Endothelial cell (in vitro differentiated cells): ENCODE results near the gene RNASEL. TPM values are rescaled to one million over a fixed set of nuclear protein-coding genes. Genes with fewer than 3 reads are reported as not detected.
A peak's percentile ranks its signal among the peaks of the same experiment; 100 is the strongest.

Experiments
- DNase-seq: peaks from one replicate; pipeline ENCODE4 v3.0.0; 2021; ENCODE audit warnings: low spot score
- H3K27ac Mint-ChIP-seq: one replicate; pipeline ENCODE4 v1.8.0; 2021; ENCODE audit warnings: mixed read lengths, inconsistent platforms; ENCODE audit not compliant: unreplicated experiment
- H3K27me3 Mint-ChIP-seq: one replicate; pipeline ENCODE4 v1.8.0; 2021; ENCODE audit warnings: mild to moderate bottlenecking, moderate library complexity, mixed read lengths, inconsistent platforms; ENCODE audit not compliant: unreplicated experiment
- H3K36me3 Mint-ChIP-seq: one replicate; pipeline ENCODE4 v1.8.0; 2021; ENCODE audit warnings: mild to moderate bottlenecking, low read depth, mixed read lengths, inconsistent platforms; ENCODE audit not compliant: unreplicated experiment
- H3K4me1 Mint-ChIP-seq: one replicate; pipeline ENCODE4 v1.8.0; 2021; ENCODE audit warnings: mild to moderate bottlenecking, mixed read lengths, inconsistent platforms; ENCODE audit not compliant: unreplicated experiment
- H3K4me3 Mint-ChIP-seq: one replicate; pipeline ENCODE4 v1.8.0; 2021; ENCODE audit warnings: mild to moderate bottlenecking, mixed read lengths, inconsistent platforms; ENCODE audit not compliant: unreplicated experiment
- H3K9me3 Mint-ChIP-seq: one replicate; pipeline ENCODE4 v1.8.0; 2021; ENCODE audit warnings: mixed read lengths, inconsistent platforms; ENCODE audit not compliant: unreplicated experiment
- CTCF ChIP-seq: fragments of 200-600 bp; sonication (generic); IDR thresholded peaks from one replicate; pipeline ENCODE4 v1.5.0; 2021; ENCODE audit warnings: antibody characterized with exemption; ENCODE audit not compliant: unreplicated experiment
- total RNA-seq: library from RNA; stranded (reverse); fragmentation: NEBNext Ultra II Directional; extraction: Animal tissue kit (Norgen Biotek cat#: 25700); gene quantifications from one replicate; pipeline ENCODE4 v1.2.1, GENCODE V29; 2021; ENCODE audit not compliant: unreplicated experiment

The RNASEL gene
- total RNA-seq, 1 donor from 2014 or later = 2.3 TPM

GRCh38 chr1:182615468-182616129 lies 26.5 kb upstream of the RNASEL start:
- Mint-ChIP-seq H3K4me3 (peak overlapping the region; percentile 83), H3K9me3 (no peaks in the 10 kb centered on the region), H3K27ac (peak overlapping the region; percentile 86), H3K27me3 (peaks cover 14% of the 10 kb centered on the region), H3K4me1 (peaks cover 76% of the 10 kb centered on the region), H3K36me3 (no peaks in the 10 kb centered on the region)
- DNase-seq = no peak
- TF ChIP-seq CTCF = no peak

GRCh38 chr1:182614796-182615454 lies 25.9 kb upstream of the RNASEL start:
- Mint-ChIP-seq H3K9me3 (no peaks in the 10 kb centered on the region), H3K27ac (peak overlapping the region; percentile 86), H3K36me3 (no peaks in the 10 kb centered on the region), H3K4me3 (peak overlapping the region; percentile 83), H3K4me1 (peaks cover 73% of the 10 kb centered on the region), H3K27me3 (peaks cover 14% of the 10 kb centered on the region)
- no peak for TF ChIP-seq CTCF
- peak; percentile 69 for DNase-seq

GRCh38 chr1:182611787-182612186 lies 22.7 kb upstream of the RNASEL start:
- Mint-ChIP-seq H3K27me3 (peaks cover 15% of the 10 kb centered on the region), H3K36me3 (no peaks in the 10 kb centered on the region), H3K27ac (no peak overlapping the region), H3K9me3 (no peaks in the 10 kb centered on the region), H3K4me1 (peaks cover 72% of the 10 kb centered on the region), H3K4me3 (no peak overlapping the region)
- TF ChIP-seq CTCF = no peak
- DNase-seq = no peak

GRCh38 chr1:182611326-182611725 lies 22.3 kb upstream of the RNASEL start:
- H3K27me3 Mint-ChIP-seq = peaks cover 13% of the 10 kb centered on the region
- H3K4me1 Mint-ChIP-seq = peaks cover 72% of the 10 kb centered on the region
- no peaks in the 10 kb centered on the region for H3K36me3 Mint-ChIP-seq
- H3K27ac Mint-ChIP-seq = no peak overlapping the region
- no peak for TF ChIP-seq CTCF
- H3K9me3 Mint-ChIP-seq = no peaks in the 10 kb centered on the region
- H3K4me3 Mint-ChIP-seq = no peak overlapping the region
- DNase-seq = no peak

DNA sequence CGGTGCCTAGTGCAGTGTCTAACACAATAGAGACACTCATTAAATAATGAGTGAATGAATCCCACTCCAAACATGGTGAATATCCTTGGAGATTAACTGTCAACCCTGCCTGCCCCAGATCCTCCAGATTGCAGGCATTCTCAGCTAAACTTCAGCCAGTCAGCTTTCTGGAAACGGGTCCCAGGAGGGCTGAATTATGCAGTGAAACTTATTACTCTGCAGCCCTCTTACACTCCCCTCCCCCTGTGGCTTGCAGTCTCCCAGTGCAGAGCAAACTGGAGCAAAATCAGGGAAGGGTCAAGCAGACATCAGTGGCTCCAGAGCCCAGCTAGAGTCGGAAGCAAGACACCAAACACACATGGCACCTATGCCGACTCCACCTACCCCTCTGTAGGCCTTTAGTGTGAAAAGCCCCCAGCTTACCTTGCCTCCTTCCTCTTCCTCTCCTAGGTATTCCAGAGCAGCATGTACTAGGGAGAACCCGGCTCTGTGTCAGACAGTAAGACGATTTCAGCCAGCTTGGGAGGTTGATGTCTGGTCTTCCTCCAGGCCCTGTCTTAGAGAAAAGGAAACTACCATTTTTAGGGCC lies 21.6 kb upstream of the RNASEL start:
- DNase-seq = no peak
- no peaks in the 10 kb centered on the region for H3K9me3 Mint-ChIP-seq
- H3K36me3 Mint-ChIP-seq = no peaks in the 10 kb centered on the region
- H3K27me3 Mint-ChIP-seq = peaks cover 8% of the 10 kb centered on the region
- no peak for TF ChIP-seq CTCF
- no peak overlapping the region for H3K4me3 Mint-ChIP-seq
- no peak overlapping the region for H3K27ac Mint-ChIP-seq
- peaks cover 72% of the 10 kb centered on the region for H3K4me1 Mint-ChIP-seq
